HepG2 (cell line): ENCODE results near the gene MYCBPAP. TPM values are rescaled to one million over a fixed set of nuclear protein-coding genes. Genes with fewer than 3 reads are reported as not detected.

Experiments
- CENPX ChIP-seq: sonication (generic); formaldehyde crosslinking; IDR thresholded peaks from 2 replicates; pipeline ENCODE4 v1.9.0; 2021; ENCODE audit warnings: mild to moderate bottlenecking, missing genetic modification reagents, moderate library complexity
- HOXA5 ChIP-seq: sonication (generic); formaldehyde crosslinking; IDR thresholded peaks from 2 replicates; pipeline ENCODE4 v1.4.0; 2020; ENCODE audit warnings: missing genetic modification reagents
- HOXA7 ChIP-seq: sonication (generic); formaldehyde crosslinking; IDR thresholded peaks from 2 replicates; pipeline ENCODE4 v1.8.1; 2022; ENCODE audit warnings: mild to moderate bottlenecking, missing genetic modification reagents, moderate library complexity
- KDM5A ChIP-seq: fragments of 200-600 bp; sonication (generic); IDR thresholded peaks from 2 replicates; pipeline ENCODE4 v1.7.0; 2018; ENCODE audit warnings: antibody characterized with exemption, mild to moderate bottlenecking, low read length, borderline replicate concordance
- MIXL1 ChIP-seq: IDR thresholded peaks from 2 replicates; pipeline ENCODE4 v1.6.1; 2016
- MTF1 ChIP-seq: sonication (generic); formaldehyde crosslinking; IDR thresholded peaks from 2 replicates; pipeline ENCODE4 v1.5.0; 2020; ENCODE audit warnings: missing genetic modification reagents
- NFRKB ChIP-seq: fragments of 450-650 bp; IDR thresholded peaks from 2 replicates; pipeline ENCODE4 v1.6.1; 2017
- NONO ChIP-seq, 2 experiments: fragments of 450-650 bp in 1 of 2; sonication (generic) in 1 of 2; formaldehyde crosslinking in 1 of 2; IDR thresholded peaks in 1 of 2; conservative IDR thresholded peaks in 1 of 2; 2 replicates each; pipeline versions ENCODE4 v1.6.1 to v1.8.0; 2017 to 2022; ENCODE audit warnings: mild to moderate bottlenecking in 1 of 2, missing genetic modification reagents in 1 of 2, moderate library complexity in 1 of 2
- PRPF4 ChIP-seq: fragments of 200-400 bp; formaldehyde crosslinking; IDR thresholded peaks from 2 replicates; pipeline ENCODE4 v1.6.1; 2016; ENCODE audit warnings: low read length, low read depth; ENCODE audit not compliant: poor library complexity, severe bottlenecking
- SOX5 ChIP-seq: IDR thresholded peaks from 2 replicates; pipeline ENCODE4 v1.6.1; 2016; ENCODE audit warnings: borderline replicate concordance
- TBL1XR1 ChIP-seq: fragments of 150-350 bp; IDR thresholded peaks from 2 replicates; pipeline ENCODE4 v1.6.1; 2014; ENCODE audit warnings: borderline replicate concordance, low read length; ENCODE audit not compliant: partially characterized antibody
- TP53 ChIP-seq: sonication (generic); formaldehyde crosslinking; conservative IDR thresholded peaks from 2 replicates; pipeline ENCODE4 v1.4.0; 2020; ENCODE audit warnings: missing genetic modification reagents
- ZNF550 ChIP-seq: sonication (generic); formaldehyde crosslinking; IDR thresholded peaks from 2 replicates; pipeline ENCODE4 v1.4.0; 2020; ENCODE audit warnings: mild to moderate bottlenecking, missing genetic modification reagents, borderline replicate concordance
- ZSCAN21 ChIP-seq: sonication (generic); formaldehyde crosslinking; IDR thresholded peaks from 2 replicates; pipeline ENCODE4 v1.8.0; 2022; ENCODE audit warnings: mild to moderate bottlenecking, missing genetic modification reagents, moderate library complexity, borderline replicate concordance
- ZSCAN25 ChIP-seq: sonication (generic); formaldehyde crosslinking; IDR thresholded peaks from 2 replicates; pipeline ENCODE4 v1.8.0; 2022; ENCODE audit warnings: mild to moderate bottlenecking, missing genetic modification reagents
- ZSCAN9 ChIP-seq: IDR thresholded peaks from 2 replicates; pipeline ENCODE4 v1.6.1; 2016; ENCODE audit warnings: borderline replicate concordance
- polyA plus RNA-seq, 8 experiments: library from polyadenylated mRNA; depleted of rRNA in 3 of 8; stranded (reverse) in 7 of 8; unstranded in 1 of 8; fragments of >200 nt; fragmentation: Illumina TruSeq in 4 of 8; extraction: Trizol in 4 of 8; gene quantifications; 2 replicates each; pipeline versions ENCODE4 v1.2.1 to v1.2.3, GENCODE V29; 2011 to 2016; ENCODE audit warnings: low read depth in 4 of 8, missing spikeins in 1 of 8, mixed read lengths in 1 of 8; ENCODE audit not compliant: insufficient read depth in 1 of 8
- total RNA-seq, 5 experiments: library from RNA; depleted of rRNA; stranded (reverse); fragments of >200 nt; fragmentation: Illumina TruSeq; extraction: Trizol; gene quantifications; 2 replicates each; pipeline ENCODE4 v1.2.3, GENCODE V29; 2016; ENCODE audit warnings: low read depth in 1 of 5
- TF ChIP-seq, protein P1 (sequence below): IDR thresholded peaks from 2 replicates; pipeline ENCODE4 v1.6.1; 2016; ENCODE audit warnings: missing genetic modification reagents, missing compliant biosample characterization
- TF ChIP-seq, protein P2 (sequence below): sonication (generic); formaldehyde crosslinking; IDR thresholded peaks from 2 replicates; pipeline ENCODE4 v1.5.1; 2020; ENCODE audit warnings: missing genetic modification reagents, mild to moderate bottlenecking, borderline replicate concordance
- TF ChIP-seq, protein P3 (sequence below): sonication (generic); formaldehyde crosslinking; IDR thresholded peaks from 2 replicates; pipeline ENCODE4 v1.8.1; 2023; ENCODE audit warnings: mild to moderate bottlenecking, missing genetic modification reagents
- TF ChIP-seq, protein P4 (sequence below): sonication (generic); formaldehyde crosslinking; IDR thresholded peaks from 2 replicates; pipeline ENCODE4 v1.8.0; 2022; ENCODE audit warnings: mild to moderate bottlenecking, missing genetic modification reagents
- TF ChIP-seq, protein P5 (sequence below): sonication (generic); formaldehyde crosslinking; IDR thresholded peaks from 2 replicates; pipeline ENCODE4 v1.5.1; 2020; ENCODE audit warnings: missing genetic modification reagents, mild to moderate bottlenecking, borderline replicate concordance

The MYCBPAP gene
- total and polyA plus RNA-seq, 2 of the 13 experiments (the other 11 are each of a cell fraction or from before 2014, with no cell fraction given): 0.22 to 0.24 TPM

DNA sequence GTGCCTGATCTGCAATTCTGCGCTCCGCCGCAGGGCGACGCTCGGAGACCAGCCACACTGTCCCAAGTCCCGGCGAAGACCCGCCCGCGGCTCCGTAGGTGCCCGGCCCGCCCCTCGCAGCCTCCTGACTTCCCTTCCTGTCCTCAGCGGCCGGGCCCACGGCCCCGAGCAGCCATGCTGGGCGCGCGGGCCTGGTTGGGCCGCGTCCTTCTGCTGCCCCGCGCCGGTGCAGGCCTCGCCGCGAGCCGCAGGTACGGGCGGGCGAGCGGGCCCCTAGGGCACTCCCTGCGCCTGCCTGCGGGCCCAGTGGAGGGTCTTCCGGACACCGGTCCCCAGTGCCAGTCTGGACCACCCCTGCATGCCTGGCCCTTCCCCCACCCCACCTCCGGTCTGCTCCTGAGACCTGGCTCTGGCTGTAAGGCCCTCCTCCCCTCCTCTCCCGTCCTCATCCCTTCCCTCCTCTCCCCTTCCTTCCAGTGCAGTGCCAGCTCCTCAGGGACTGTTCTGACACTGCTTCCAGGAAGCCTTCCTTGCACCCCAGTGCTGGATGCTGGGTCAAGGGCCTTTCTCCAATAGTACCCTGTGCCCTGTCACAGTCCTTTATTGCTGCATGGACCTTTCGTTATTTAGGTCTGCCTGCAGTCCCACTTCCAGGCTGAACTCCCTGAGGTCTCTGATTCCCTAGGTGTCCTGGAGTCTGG is 38.9 kb downstream of the MYCBPAP start, which contains the start of gene SPATA20 (continued):
- TF ChIP-seq, protein P1, sequence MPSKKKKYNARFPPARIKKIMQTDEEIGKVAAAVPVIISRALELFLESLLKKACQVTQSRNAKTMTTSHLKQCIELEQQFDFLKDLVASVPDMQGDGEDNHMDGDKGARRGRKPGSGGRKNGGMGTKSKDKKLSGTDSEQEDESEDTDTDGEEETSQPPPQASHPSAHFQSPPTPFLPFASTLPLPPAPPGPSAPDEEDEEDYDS (CRISPR knock-in tag): peak; percentile 76
- TF ChIP-seq, protein P2, sequence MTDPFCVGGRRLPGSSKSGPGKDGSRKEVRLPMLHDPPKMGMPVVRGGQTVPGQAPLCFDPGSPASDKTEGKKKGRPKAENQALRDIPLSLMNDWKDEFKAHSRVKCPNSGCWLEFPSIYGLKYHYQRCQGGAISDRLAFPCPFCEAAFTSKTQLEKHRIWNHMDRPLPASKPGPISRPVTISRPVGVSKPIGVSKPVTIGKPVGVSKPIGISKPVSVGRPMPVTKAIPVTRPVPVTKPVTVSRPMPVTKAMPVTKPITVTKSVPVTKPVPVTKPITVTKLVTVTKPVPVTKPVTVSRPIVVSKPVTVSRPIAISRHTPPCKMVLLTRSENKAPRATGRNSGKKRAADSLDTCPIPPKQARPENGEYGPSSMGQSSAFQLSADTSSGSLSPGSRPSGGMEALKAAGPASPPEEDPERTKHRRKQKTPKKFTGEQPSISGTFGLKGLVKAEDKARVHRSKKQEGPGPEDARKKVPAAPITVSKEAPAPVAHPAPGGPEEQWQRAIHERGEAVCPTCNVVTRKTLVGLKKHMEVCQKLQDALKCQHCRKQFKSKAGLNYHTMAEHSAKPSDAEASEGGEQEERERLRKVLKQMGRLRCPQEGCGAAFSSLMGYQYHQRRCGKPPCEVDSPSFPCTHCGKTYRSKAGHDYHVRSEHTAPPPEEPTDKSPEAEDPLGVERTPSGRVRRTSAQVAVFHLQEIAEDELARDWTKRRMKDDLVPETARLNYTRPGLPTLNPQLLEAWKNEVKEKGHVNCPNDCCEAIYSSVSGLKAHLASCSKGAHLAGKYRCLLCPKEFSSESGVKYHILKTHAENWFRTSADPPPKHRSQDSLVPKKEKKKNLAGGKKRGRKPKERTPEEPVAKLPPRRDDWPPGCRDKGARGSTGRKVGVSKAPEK (CRISPR knock-in tag): no peak
- no peak for TF ChIP-seq TBL1XR1
- TF ChIP-seq PRPF4: peak; percentile 23
- TF ChIP-seq HOXA5 (CRISPR knock-in tag): peak; percentile 89
- peak; percentile 96 for TF ChIP-seq ZSCAN25 (CRISPR knock-in tag)
- no peak for TF ChIP-seq NONO (IDR thresholded peaks at IDR 0.05)
- TF ChIP-seq NONO (CRISPR knock-in tag; conservative IDR thresholded peaks at IDR 0.05): peak; percentile 80; the same call in 1 of the 2 replicates
- peak; percentile 51; the same call in 1 of the 2 replicates for TF ChIP-seq SOX5
- TF ChIP-seq MIXL1 (CRISPR knock-in tag): peak; percentile 50; the same call in 1 of the 2 replicates
- TF ChIP-seq, protein P3, sequence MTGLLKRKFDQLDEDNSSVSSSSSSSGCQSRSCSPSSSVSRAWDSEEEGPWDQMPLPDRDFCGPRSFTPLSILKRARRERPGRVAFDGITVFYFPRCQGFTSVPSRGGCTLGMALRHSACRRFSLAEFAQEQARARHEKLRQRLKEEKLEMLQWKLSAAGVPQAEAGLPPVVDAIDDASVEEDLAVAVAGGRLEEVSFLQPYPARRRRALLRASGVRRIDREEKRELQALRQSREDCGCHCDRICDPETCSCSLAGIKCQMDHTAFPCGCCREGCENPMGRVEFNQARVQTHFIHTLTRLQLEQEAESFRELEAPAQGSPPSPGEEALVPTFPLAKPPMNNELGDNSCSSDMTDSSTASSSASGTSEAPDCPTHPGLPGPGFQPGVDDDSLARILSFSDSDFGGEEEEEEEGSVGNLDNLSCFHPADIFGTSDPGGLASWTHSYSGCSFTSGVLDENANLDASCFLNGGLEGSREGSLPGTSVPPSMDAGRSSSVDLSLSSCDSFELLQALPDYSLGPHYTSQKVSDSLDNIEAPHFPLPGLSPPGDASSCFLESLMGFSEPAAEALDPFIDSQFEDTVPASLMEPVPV: peak; percentile 51; the same call in 1 of the 2 replicates
- no peak; the same call in 1 of the 2 replicates for TF ChIP-seq TP53 (CRISPR knock-in tag)
- TF ChIP-seq CENPX: no peak
- no peak for TF ChIP-seq ZSCAN9 (CRISPR knock-in tag)
- TF ChIP-seq, protein P4, sequence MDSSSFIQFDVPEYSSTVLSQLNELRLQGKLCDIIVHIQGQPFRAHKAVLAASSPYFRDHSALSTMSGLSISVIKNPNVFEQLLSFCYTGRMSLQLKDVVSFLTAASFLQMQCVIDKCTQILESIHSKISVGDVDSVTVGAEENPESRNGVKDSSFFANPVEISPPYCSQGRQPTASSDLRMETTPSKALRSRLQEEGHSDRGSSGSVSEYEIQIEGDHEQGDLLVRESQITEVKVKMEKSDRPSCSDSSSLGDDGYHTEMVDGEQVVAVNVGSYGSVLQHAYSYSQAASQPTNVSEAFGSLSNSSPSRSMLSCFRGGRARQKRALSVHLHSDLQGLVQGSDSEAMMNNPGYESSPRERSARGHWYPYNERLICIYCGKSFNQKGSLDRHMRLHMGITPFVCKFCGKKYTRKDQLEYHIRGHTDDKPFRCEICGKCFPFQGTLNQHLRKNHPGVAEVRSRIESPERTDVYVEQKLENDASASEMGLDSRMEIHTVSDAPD (CRISPR knock-in tag): no peak
- no peak for TF ChIP-seq MTF1 (CRISPR knock-in tag)
- peak; percentile 82; the same call in 1 of the 2 replicates for TF ChIP-seq ZNF550 (CRISPR knock-in tag)
- TF ChIP-seq HOXA7 (CRISPR knock-in tag): no peak
- TF ChIP-seq NFRKB: no peak
- no peak for TF ChIP-seq KDM5A
- TF ChIP-seq, protein P5, sequence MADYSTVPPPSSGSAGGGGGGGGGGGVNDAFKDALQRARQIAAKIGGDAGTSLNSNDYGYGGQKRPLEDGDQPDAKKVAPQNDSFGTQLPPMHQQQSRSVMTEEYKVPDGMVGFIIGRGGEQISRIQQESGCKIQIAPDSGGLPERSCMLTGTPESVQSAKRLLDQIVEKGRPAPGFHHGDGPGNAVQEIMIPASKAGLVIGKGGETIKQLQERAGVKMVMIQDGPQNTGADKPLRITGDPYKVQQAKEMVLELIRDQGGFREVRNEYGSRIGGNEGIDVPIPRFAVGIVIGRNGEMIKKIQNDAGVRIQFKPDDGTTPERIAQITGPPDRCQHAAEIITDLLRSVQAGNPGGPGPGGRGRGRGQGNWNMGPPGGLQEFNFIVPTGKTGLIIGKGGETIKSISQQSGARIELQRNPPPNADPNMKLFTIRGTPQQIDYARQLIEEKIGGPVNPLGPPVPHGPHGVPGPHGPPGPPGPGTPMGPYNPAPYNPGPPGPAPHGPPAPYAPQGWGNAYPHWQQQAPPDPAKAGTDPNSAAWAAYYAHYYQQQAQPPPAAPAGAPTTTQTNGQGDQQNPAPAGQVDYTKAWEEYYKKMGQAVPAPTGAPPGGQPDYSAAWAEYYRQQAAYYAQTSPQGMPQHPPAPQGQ (CRISPR knock-in tag): peak; percentile 49; the same call in 1 of the 2 replicates
- TF ChIP-seq ZSCAN21: peak; percentile 86
